HepG2 (cell line): Measurements from ENCODE around the gene CELF4.

Experiments
- ZNF224 ChIP-seq: sonication (generic); formaldehyde crosslinking; IDR thresholded peaks from 2 replicates; pipeline ENCODE4 v1.5.0; 2020; ENCODE audit warnings: mild to moderate bottlenecking, missing genetic modification reagents
- TF ChIP-seq, protein P1 (sequence below): sonication (generic); formaldehyde crosslinking; IDR thresholded peaks from 2 replicates; pipeline ENCODE4 v1.4.0; 2020; ENCODE audit warnings: missing genetic modification reagents
- TF ChIP-seq, protein P2 (sequence below): sonication (generic); formaldehyde crosslinking; IDR thresholded peaks from 2 replicates; pipeline ENCODE4 v1.5.0; 2020; ENCODE audit warnings: mild to moderate bottlenecking, missing genetic modification reagents, moderate library complexity

DNA sequence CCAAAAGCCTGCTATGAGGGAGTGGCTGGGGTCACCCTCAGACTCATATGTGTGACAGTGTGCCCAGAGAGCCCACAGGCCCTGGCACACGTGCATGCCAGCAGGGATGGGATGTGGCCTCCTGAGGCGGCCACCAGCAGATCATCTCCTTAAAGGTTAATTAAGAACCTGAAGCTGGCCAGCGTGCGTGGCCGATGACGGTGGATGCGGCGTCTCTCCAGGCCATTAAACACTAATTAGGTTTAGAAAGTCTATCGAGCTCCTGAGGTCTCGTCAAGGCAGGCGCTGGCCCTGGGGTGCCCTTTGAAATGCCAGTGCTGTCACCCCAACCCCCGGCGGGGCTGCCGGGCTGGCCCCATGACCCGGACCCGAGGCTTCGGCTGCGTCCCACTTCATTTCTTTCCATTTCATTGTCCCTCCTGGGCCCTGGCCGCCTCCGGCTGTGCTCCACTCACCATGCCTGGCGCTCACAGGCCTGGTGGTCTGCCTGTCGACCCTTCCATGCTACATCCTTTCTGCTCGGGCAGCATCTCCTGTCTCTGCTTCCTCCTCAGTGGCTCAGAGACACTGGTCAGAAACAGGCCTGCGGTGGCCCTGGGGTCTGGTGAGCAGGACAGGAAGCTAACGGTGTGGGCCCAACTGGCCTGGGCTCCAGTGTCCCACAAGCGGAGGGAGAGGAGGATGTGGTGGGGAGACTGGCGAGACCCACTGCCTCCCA, 228.9 kb downstream of the CELF4 start:
- TF ChIP-seq ZNF224 (CRISPR knock-in tag): no peak
- TF ChIP-seq, protein P1, sequence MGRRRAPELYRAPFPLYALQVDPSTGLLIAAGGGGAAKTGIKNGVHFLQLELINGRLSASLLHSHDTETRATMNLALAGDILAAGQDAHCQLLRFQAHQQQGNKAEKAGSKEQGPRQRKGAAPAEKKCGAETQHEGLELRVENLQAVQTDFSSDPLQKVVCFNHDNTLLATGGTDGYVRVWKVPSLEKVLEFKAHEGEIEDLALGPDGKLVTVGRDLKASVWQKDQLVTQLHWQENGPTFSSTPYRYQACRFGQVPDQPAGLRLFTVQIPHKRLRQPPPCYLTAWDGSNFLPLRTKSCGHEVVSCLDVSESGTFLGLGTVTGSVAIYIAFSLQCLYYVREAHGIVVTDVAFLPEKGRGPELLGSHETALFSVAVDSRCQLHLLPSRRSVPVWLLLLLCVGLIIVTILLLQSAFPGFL: no peak
- TF ChIP-seq, protein P2, sequence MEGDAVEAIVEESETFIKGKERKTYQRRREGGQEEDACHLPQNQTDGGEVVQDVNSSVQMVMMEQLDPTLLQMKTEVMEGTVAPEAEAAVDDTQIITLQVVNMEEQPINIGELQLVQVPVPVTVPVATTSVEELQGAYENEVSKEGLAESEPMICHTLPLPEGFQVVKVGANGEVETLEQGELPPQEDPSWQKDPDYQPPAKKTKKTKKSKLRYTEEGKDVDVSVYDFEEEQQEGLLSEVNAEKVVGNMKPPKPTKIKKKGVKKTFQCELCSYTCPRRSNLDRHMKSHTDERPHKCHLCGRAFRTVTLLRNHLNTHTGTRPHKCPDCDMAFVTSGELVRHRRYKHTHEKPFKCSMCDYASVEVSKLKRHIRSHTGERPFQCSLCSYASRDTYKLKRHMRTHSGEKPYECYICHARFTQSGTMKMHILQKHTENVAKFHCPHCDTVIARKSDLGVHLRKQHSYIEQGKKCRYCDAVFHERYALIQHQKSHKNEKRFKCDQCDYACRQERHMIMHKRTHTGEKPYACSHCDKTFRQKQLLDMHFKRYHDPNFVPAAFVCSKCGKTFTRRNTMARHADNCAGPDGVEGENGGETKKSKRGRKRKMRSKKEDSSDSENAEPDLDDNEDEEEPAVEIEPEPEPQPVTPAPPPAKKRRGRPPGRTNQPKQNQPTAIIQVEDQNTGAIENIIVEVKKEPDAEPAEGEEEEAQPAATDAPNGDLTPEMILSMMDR (CRISPR knock-in tag): no peak
